D721Med (cell line): Measurements from ENCODE around the gene RGS1.

Source experiments
- DNase-seq: peaks from one replicate; pipeline ENCODE4 v3.0.0; 2011; ENCODE audit warnings: low spot score; ENCODE audit not compliant: insufficient read length
- FAIRE-seq: peaks from 2 replicates; lab custom pipeline; 2011; peaks lifted over from hg19 to GRCh38; lab: Jason Lieb, UNC
- CTCF ChIP-seq: IDR thresholded peaks from 2 replicates; pipeline ENCODE4 v1.5.1; 2012; ENCODE audit warnings: mild to moderate bottlenecking, control low read depth; ENCODE audit not compliant: insufficient read depth; ENCODE audit errors: missing control alignments

Gene RGS1

GRCh38 chr1:192598589-192598988 is 23.0 kb downstream of the RGS1 start:
- DNase-seq (no peak), FAIRE-seq (no peak)
- TF ChIP-seq CTCF: no peak

- no peak for TF ChIP-seq CTCF
- DNase-seq (no peak), FAIRE-seq (peak; percentile 55)
Measured at GRCh38 chr1:192600275-192600674, 24.7 kb downstream of the RGS1 start.

- FAIRE-seq: peak; percentile 77
- no peak for DNase-seq
- no peak for TF ChIP-seq CTCF
Measured at GRCh38 chr1:192601143-192601542, 25.6 kb downstream of the RGS1 start.

GRCh38 chr1:192601567-192601966 is 26.0 kb downstream of the RGS1 start:
- TF ChIP-seq CTCF: no peak
- DNase-seq: no peak
- no peak for FAIRE-seq

DNA sequence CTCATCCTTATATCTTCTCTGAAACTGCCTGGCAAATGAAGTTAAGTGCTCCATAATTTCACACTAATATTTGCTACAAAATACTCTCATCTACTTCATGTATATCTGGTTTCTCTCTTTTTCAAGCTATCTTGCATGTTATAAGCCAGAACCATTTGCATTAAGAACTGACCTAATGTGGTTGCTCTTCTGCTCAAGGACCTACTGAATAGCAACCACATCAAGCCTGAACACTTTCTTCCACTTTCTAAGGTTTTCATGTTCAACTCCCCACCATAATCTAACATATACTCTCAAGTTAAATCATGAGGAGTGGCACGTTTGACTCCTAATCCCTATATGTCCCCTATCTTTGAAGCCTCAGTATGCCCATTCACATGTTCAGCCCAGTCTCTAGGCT is 27.2 kb downstream of the RGS1 start:
- DNase-seq: no peak
- TF ChIP-seq CTCF: no peak
- FAIRE-seq: no peak

DNA sequence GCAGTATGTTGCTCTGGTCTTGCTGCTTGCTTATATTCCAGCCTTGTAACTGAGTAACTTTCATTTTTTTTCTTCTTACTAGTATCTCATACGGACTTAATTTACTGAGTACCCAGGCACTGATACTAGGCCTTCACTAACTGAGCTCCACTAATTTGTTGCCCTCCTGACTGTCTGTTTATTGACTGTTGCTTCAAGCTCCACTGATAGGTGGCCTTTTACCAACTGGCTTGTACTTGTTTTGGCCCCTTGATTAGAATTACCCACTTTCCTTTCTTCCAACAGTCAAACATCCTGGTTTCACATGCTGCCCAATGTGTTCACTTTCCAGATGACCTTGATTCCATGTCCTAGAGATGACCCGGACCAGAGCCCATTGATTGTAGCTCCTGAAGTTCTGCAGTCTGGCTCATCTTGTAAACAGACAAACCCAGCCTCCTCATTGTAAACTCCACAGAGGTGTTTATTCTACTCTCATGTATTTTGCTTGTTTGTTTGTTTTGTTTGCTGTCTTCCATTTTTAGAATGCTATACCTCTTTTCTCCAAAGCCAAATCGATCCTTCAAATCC is 27.7 kb downstream of the RGS1 start:
- TF ChIP-seq CTCF: no peak
- FAIRE-seq (no peak), DNase-seq (no peak)

DNA sequence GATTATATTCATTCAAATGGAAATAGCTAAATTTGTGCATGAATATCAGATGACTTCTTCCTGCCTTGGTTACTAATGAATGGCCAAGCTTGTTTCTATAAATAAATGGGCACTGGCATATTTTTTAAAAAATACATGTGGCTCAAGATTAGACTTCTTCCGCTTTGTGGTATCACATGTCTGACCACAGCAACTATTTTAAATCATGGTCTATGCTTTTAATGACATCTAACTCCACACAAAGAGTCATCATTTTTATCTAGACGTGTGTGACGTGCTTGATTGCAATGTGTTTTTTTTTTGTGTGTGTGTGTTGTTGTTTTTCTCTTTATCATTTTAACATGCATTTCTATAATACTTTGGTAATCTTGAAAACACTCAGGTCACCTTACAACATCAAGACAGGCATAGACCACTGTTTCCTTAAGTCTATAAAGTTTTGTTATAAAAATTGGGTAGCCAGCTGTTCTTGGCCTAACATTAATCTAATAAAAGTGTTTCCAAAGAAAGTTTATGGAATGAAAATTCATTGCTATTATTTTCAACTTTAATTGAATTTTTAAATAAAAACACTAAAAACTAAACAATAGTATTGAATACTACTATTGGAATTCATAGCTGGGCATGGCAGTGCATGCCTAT is 29.5 kb downstream of the RGS1 start:
- FAIRE-seq (no peak), DNase-seq (no peak)
- TF ChIP-seq CTCF: no peak
